Breast epithelium (tissue), 4 donors: ENCODE data around the gene TBC1D7. TPM values are rescaled to one million over a fixed set of nuclear protein-coding genes. Genes with fewer than 3 reads are reported as not detected.

ENCODE experiments used
- DNase-seq, 2 donors: peaks; one replicate each; pipeline ENCODE4 v3.0.0-alpha.2; 2019; ENCODE audit warnings: low spot score in 2 of 2
- H3K27ac ChIP-seq, 2 donors: fragments of 200-600 bp; sonication (generic) in 1 of 2; one replicate each; pipeline ENCODE4 v1.5.1; 2016 to 2019; ENCODE audit warnings: mild to moderate bottlenecking in 1 of 2
- H3K27me3 ChIP-seq, 2 donors: fragments of 200-600 bp; sonication (generic) in 1 of 2; one replicate each; pipeline versions ENCODE4 v1.5.1 to v1.6.0; 2017 to 2019; ENCODE audit warnings: control low read depth in 1 of 2, mild to moderate bottlenecking in 1 of 2
- H3K36me3 ChIP-seq: fragments of 200-600 bp; one replicate; pipeline ENCODE4 v1.5.1; 2019
- H3K4me1 ChIP-seq, 2 donors: fragments of 200-600 bp; sonication (generic); one replicate each; pipeline ENCODE4 v1.5.1; 2016 to 2019; ENCODE audit warnings: control low read depth in 1 of 2
- H3K4me3 ChIP-seq, 3 donors: fragments of 200-600 bp; sonication (generic); 1 replicate in 2 of 3; 2 replicates in 1 of 3; pipeline ENCODE4 v1.5.1; 2016 to 2019; ENCODE audit warnings: mild to moderate bottlenecking in 3 of 3, moderate library complexity in 2 of 3
- H3K9me3 ChIP-seq, 2 donors: fragments of 200-600 bp; sonication (generic) in 1 of 2; one replicate each; pipeline ENCODE4 v1.5.1; 2016 to 2019; ENCODE audit warnings: control low read depth in 1 of 2
- CTCF ChIP-seq, 3 donors: fragments of 450-650 bp; IDR thresholded peaks; one replicate each; pipeline ENCODE4 v1.5.1; 2016 to 2017; ENCODE audit warnings: antibody characterized with exemption in 3 of 3, mild to moderate bottlenecking in 3 of 3, moderate library complexity in 3 of 3
- POLR2A ChIP-seq: fragments of 450-650 bp; IDR thresholded peaks from one replicate; pipeline ENCODE4 v1.6.1; 2016; ENCODE audit warnings: antibody characterized with exemption, mild to moderate bottlenecking, moderate library complexity
- POLR2AphosphoS5 ChIP-seq, 3 donors: sonication (generic); formaldehyde crosslinking; IDR thresholded peaks; one replicate each; pipeline ENCODE4 v1.6.1; 2017; ENCODE audit warnings: antibody characterized with exemption in 3 of 3
- intact Hi-C: fragments of 100-400 bp; cut with DNase I; formaldehyde crosslinking; loops from one replicate; pipeline ENCODE4 v1.15.1; 2023; ENCODE audit warnings: low total_unique reads
- total RNA-seq, 3 donors: library from RNA; depleted of rRNA; stranded (reverse); fragments of >200 nt; gene quantifications; one replicate each; pipeline ENCODE4 v1.1.0, GENCODE V29; 2016

TBC1D7 gene
- total RNA-seq, 3 donors from 2014 or later, result 8.6 to 10.6 (median 9.8) TPM

DNA sequence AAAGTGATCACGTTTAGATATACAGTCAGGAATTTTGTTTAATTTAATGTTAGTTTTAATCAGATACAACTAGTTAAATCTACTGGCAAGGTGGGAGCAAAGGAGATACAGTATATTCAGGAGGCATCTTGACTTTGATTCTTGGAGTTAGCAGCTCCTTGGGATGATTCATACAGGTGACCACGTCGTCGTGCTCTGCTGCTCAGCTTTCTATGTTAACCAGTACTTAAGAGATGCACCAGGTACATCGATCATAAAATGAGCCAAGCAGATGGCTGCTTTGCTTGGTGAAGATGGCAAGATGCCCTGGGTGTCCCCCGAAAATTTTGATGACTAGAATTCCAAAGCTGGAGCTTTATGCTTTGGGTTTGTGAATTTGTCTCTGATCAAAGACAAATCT, 64.7 kb downstream of the TBC1D7 start:
- Histone ChIP-seq H3K4me1 (no peaks in the 10 kb centered on the region), H3K27me3 (no peaks in the 10 kb centered on the region), H3K36me3 (no peaks in the 10 kb centered on the region), H3K27ac (no peak overlapping the region), H3K9me3 (no peaks in the 10 kb centered on the region), H3K4me3 (no peak overlapping the region)
- no peak for DNase-seq
- TF ChIP-seq CTCF (IDR thresholded peaks at IDR 0.05) (no peak), POLR2A (no peak), POLR2AphosphoS5 (IDR thresholded peaks at IDR 0.05) (no peak)
- intact Hi-C loops, result no loop called here

- H3K36me3 ChIP-seq, result no peaks in the 10 kb centered on the region
- TF ChIP-seq POLR2A, result no peak
- TF ChIP-seq CTCF (IDR thresholded peaks at IDR 0.05), result no peak
- TF ChIP-seq POLR2AphosphoS5 (IDR thresholded peaks at IDR 0.05), result no peak
- H3K4me3 ChIP-seq, result no peak overlapping the region
- no peaks in the 10 kb centered on the region for H3K9me3 ChIP-seq
- no peak for DNase-seq
- no peaks in the 10 kb centered on the region for H3K4me1 ChIP-seq
- H3K27ac ChIP-seq, result no peak overlapping the region
- intact Hi-C loops, result no loop called here
- H3K27me3 ChIP-seq, result no peaks in the 10 kb centered on the region
Measured at GRCh38 chr6:13262302-13263230, 65.8 kb downstream of the TBC1D7 start.

- no peaks in the 10 kb centered on the region for H3K27me3 ChIP-seq
- no peak overlapping the region for H3K27ac ChIP-seq
- intact Hi-C loops, result no loop called here
- no peaks in the 10 kb centered on the region for H3K36me3 ChIP-seq
- no peak overlapping the region for H3K4me3 ChIP-seq
- no peak for DNase-seq
- H3K9me3 ChIP-seq, result peaks cover under 1 to 7% of the 10 kb centered on the region in 2 donors
- TF ChIP-seq CTCF (IDR thresholded peaks at IDR 0.05), result no peak
- no peak for TF ChIP-seq POLR2A
- no peak for TF ChIP-seq POLR2AphosphoS5 (IDR thresholded peaks at IDR 0.05)
- no peaks in the 10 kb centered on the region for H3K4me1 ChIP-seq
Measured at GRCh38 chr6:13261464-13261994, 66.8 kb downstream of the TBC1D7 start.

- H3K36me3 ChIP-seq, result no peaks in the 10 kb centered on the region
- no peak overlapping the region for H3K27ac ChIP-seq
- no peak for DNase-seq
- intact Hi-C loops, result no loop called here
- H3K4me1 ChIP-seq, result no peaks in the 10 kb centered on the region
- H3K27me3 ChIP-seq, result no peaks in the 10 kb centered on the region
- H3K9me3 ChIP-seq, result peaks cover 8 to 11% of the 10 kb centered on the region in 2 donors
- TF ChIP-seq POLR2AphosphoS5 (IDR thresholded peaks at IDR 0.05) (no peak), POLR2A (no peak), CTCF (IDR thresholded peaks at IDR 0.05) (no peak)
- no peak overlapping the region for H3K4me3 ChIP-seq
Measured at GRCh38 chr6:13260831-13261230, 67.5 kb downstream of the TBC1D7 start.

DNA sequence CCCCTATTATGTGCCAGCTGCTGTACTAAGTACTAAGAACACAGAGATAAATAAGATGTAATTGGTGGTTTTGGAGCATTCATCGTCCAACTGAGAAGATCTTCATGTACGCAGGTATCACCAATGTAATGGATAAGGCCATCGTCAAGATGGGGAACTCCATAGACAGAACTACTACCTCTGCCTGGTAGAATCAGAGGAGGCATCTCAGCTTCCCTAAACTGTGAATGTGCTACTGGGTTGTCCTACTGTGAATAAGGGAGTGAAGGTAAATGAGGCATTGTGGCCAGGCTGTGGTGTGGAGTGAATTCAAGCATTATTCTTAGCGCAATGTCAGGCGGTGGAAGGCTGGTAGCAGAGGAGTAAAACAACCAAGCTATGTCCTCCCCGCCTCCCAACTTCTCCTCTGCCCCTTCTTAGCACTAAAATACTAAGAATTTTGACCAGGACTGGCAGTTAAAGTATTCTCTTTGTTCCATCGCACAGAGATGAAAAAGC, 68.2 kb downstream of the TBC1D7 start:
- Histone ChIP-seq H3K4me3 (no peak overlapping the region), H3K27me3 (no peaks in the 10 kb centered on the region), H3K36me3 (no peaks in the 10 kb centered on the region), H3K27ac (no peak overlapping the region), H3K9me3 (peaks cover 11% of the 10 kb centered on the region in 2 donors), H3K4me1 (no peaks in the 10 kb centered on the region)
- DNase-seq, result no peak
- intact Hi-C loops, result no loop called here
- TF ChIP-seq POLR2AphosphoS5 (IDR thresholded peaks at IDR 0.05), result no peak
- TF ChIP-seq POLR2A, result no peak
- no peak for TF ChIP-seq CTCF (IDR thresholded peaks at IDR 0.05)
